Right lobe of liver (tissue), 4 donors: Measurements from ENCODE around the gene IRF9.

ENCODE experiments used
- POLR2A ChIP-seq: fragments of 450-650 bp; IDR thresholded peaks from one replicate; pipeline ENCODE4 v1.6.1; 2017; ENCODE audit warnings: antibody characterized with exemption, mild to moderate bottlenecking
- TF ChIP-seq, protein P1 (sequence below), 4 donors: fragments of 200-600 bp in 3 of 4; fragments of 450-650 bp in 1 of 4; IDR thresholded peaks; one replicate each; pipeline versions ENCODE4 v1.5.1 to v1.8.0; 2016 to 2022; ENCODE audit warnings: antibody characterized with exemption in 4 of 4, mild to moderate bottlenecking in 2 of 4
- donor health status: DM: no; HTN: no; CAD: no.
- donor health status: DM: no; HTN: no; CAD: no.
- donor health status: DM: no; HTN: yes; CAD: no.

GRCh38 chr14:24123424-24124417 lies 37.3 kb upstream of the IRF9 start:
- no peak for TF ChIP-seq POLR2A
- TF ChIP-seq, protein P1, sequence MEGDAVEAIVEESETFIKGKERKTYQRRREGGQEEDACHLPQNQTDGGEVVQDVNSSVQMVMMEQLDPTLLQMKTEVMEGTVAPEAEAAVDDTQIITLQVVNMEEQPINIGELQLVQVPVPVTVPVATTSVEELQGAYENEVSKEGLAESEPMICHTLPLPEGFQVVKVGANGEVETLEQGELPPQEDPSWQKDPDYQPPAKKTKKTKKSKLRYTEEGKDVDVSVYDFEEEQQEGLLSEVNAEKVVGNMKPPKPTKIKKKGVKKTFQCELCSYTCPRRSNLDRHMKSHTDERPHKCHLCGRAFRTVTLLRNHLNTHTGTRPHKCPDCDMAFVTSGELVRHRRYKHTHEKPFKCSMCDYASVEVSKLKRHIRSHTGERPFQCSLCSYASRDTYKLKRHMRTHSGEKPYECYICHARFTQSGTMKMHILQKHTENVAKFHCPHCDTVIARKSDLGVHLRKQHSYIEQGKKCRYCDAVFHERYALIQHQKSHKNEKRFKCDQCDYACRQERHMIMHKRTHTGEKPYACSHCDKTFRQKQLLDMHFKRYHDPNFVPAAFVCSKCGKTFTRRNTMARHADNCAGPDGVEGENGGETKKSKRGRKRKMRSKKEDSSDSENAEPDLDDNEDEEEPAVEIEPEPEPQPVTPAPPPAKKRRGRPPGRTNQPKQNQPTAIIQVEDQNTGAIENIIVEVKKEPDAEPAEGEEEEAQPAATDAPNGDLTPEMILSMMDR (IDR thresholded peaks at IDR 0.05): no peak
